Left lung (tissue), 10 donors: ENCODE measurements around the gene ABCC8. TPM values are rescaled to one million over a fixed set of nuclear protein-coding genes. Genes with fewer than 3 reads are reported as not detected.

Experiments
- ATAC-seq: fragments of 200-7000 bp; cut with Tn5 transposase; one replicate; pipeline ENCODE4 v1.9.1; 2020; ENCODE audit warnings: moderate library complexity
- DNase-seq, 4 donors: peaks; one replicate each; pipeline ENCODE4 v3.0.0-alpha.2; 2013 to 2020
- H3K27ac ChIP-seq, 2 donors: fragments of 200-600 bp; sonication (generic) in 1 of 2; one replicate each; pipeline versions ENCODE4 v1.5.0 to v1.8.0; 2020 to 2021
- H3K27me3 ChIP-seq, 2 donors: fragments of 200-600 bp; sonication (generic) in 1 of 2; one replicate each; pipeline versions ENCODE4 v1.5.0 to v1.8.0; 2020 to 2021
- H3K36me3 ChIP-seq, 2 donors: fragments of 200-600 bp; sonication (generic) in 1 of 2; one replicate each; pipeline versions ENCODE4 v1.5.0 to v1.8.0; 2020 to 2021
- H3K4me1 ChIP-seq, 2 donors: fragments of 200-600 bp; one replicate each; pipeline ENCODE4 v1.8.0; 2021
- H3K4me3 ChIP-seq, 2 donors: fragments of 200-600 bp; sonication (generic) in 1 of 2; one replicate each; pipeline versions ENCODE4 v1.5.0 to v1.8.0; 2020 to 2021; ENCODE audit warnings: mild to moderate bottlenecking in 1 of 2
- H3K9me3 ChIP-seq, 2 donors: fragments of 200-600 bp; sonication (generic) in 1 of 2; one replicate each; pipeline versions ENCODE4 v1.5.0 to v1.8.0; 2020 to 2021
- CTCF ChIP-seq, 2 donors: fragments of 200-600 bp; sonication (generic) in 1 of 2; IDR thresholded peaks; one replicate each; pipeline versions ENCODE4 v1.5.0 to v1.8.0; 2021; ENCODE audit warnings: antibody characterized with exemption in 2 of 2
- intact Hi-C, 2 donors: fragments of 100-400 bp; cut with DNase I; formaldehyde crosslinking; loops; one replicate each; pipeline versions ENCODE4 v1.11.2 to v1.14.2; 2022
- polyA plus RNA-seq, 6 donors: library from polyadenylated mRNA; unstranded; fragments of 120-200 nt; gene quantifications; one replicate each; pipeline ENCODE4 v1.2.1, GENCODE V29; 2013; ENCODE audit not compliant: insufficient read length in 6 of 6
- total RNA-seq, 2 donors: library from RNA; stranded (reverse); fragmentation: NEBNext Ultra II Directional; extraction: Animal tissue kit (Norgen Biotek cat#: 25700); gene quantifications; one replicate each; pipeline ENCODE4 v1.2.1, GENCODE V29; 2021
- donor health status: DM: no; HTN: yes; CAD: no.
- donor health status: DM: no; HTN: no; CAD: no.

Gene ABCC8
- total and polyA plus RNA-seq, 8 donors, result 0.52 to 11.1 (median 6.0) TPM

GRCh38 chr11:17343257-17343656 lies 133.4 kb downstream of the ABCC8 start:
- TF ChIP-seq CTCF (IDR thresholded peaks at IDR 0.05), result no peak
- DNase-seq (no peak), ATAC-seq (no peak)
- no peak overlapping the region for H3K27ac ChIP-seq
- H3K4me3 ChIP-seq, result no peak overlapping the region
- no peaks in the 10 kb centered on the region for H3K9me3 ChIP-seq
- no peaks in the 10 kb centered on the region for H3K27me3 ChIP-seq
- no peaks in the 10 kb centered on the region for H3K36me3 ChIP-seq
- intact Hi-C loops, result no loop called here
- no peaks in the 10 kb centered on the region for H3K4me1 ChIP-seq

Other genes with a start within 250 kb of the ABCC8 start
- gene NUCB2, start 200.1 kb downstream of the ABCC8 start, total RNA-seq, result 100 to 1,000 TPM; 125 to 132 TPM
- gene NUCB2, start 200.1 kb downstream of the ABCC8 start, polyA plus RNA-seq, result 10 to 100 TPM; 77.3 to 93.8 (median 91.4) TPM
- 1 to 10 TPM; 4.3 to 9.8 TPM for gene NCR3LG1, start 125.0 kb downstream of the ABCC8 start, total RNA-seq
- under 1 TPM; 0.63 to 0.89 (median 0.81) TPM for gene NCR3LG1, start 125.0 kb downstream of the ABCC8 start, polyA plus RNA-seq
- gene KCNJ11, start 88.2 kb downstream of the ABCC8 start, total RNA-seq, result 1 to 10 TPM; 1.8 to 7.2 TPM
- 10 to 100 TPM in 1 of 6 donors, 1 to 10 TPM in 5; 7.1 to 11.6 (median 8.7) TPM for gene KCNJ11, start 88.2 kb downstream of the ABCC8 start, polyA plus RNA-seq
- gene USH1C, start 67.6 kb upstream of the ABCC8 start, total RNA-seq, result under 1 TPM in 1 of 2 donors, not detected in 1; 0.63 TPM
- gene USH1C, start 67.6 kb upstream of the ABCC8 start, polyA plus RNA-seq, result 1 to 10 TPM in 1 of 6 donors, under 1 TPM in 5; 0.23 to 1.2 (median 0.58) TPM
- not detected for gene OTOG, start 70.4 kb upstream of the ABCC8 start, total RNA-seq
- under 1 TPM; 0.04 to 0.24 (median 0.11) TPM for gene OTOG, start 70.4 kb upstream of the ABCC8 start, polyA plus RNA-seq
- gene MYOD1, start 242.7 kb upstream of the ABCC8 start, total RNA-seq, result not detected
- gene MYOD1, start 242.7 kb upstream of the ABCC8 start, polyA plus RNA-seq, result not detected